GM12878 (cell line): ENCODE measurements around the gene GLG1. TPM values are rescaled to one million over a fixed set of nuclear protein-coding genes. Genes with fewer than 3 reads are reported as not detected.
"Not testable (repeated sequence)": the region's sequence is repeated elsewhere in the genome, so short reads cannot be mapped to it uniquely, and the experiment has no call there.

Source experiments
- ATAC-seq: fragments of 200-7000 bp; cut with Tn5 transposase; 3 replicates; pipeline ENCODE4 v1.9.1; 2020; ENCODE audit warnings: mild to moderate bottlenecking, moderate library complexity
- BruUV-seq: library from RNA; stranded (reverse); fragments of 400-500 nt; replicated peaks from 2 replicates; lab custom pipeline; 2021; lab: Mats Ljungman, UMichigan
- CTCF ChIA-PET: fragments of 300-600 bp; sonication (Branson Sonifier 250); formaldehyde crosslinking; extraction: SDS; loops from one replicate; lab custom pipeline; 2021; ENCODE audit warnings: inconsistent platforms; lab: Yijun Ruan, JAX
- POLR2A ChIA-PET: fragments of 350-600 bp; formaldehyde crosslinking; extraction: SDS; loops from one replicate; lab custom pipeline; 2021; ENCODE audit warnings: inconsistent platforms; lab: Charles Lee
- RAD21 ChIA-PET: fragments of 300-600 bp; sonication (Branson Sonifier 250); formaldehyde crosslinking; loops from one replicate; lab custom pipeline; 2023; ENCODE audit warnings: antibody characterized with exemption; ENCODE audit not compliant: unreplicated experiment; lab: Charles Lee
- SMC1A ChIA-PET: fragments of 300-600 bp; sonication (Branson Sonifier 250); formaldehyde crosslinking; loops from one replicate; lab custom pipeline; 2023; ENCODE audit not compliant: unreplicated experiment, uncharacterized antibody; lab: Charles Lee
- DNase-seq: peaks from one replicate; pipeline ENCODE4 v3.0.0-alpha.2; 2011; ENCODE audit warnings: low read depth, low spot score
- FAIRE-seq: peaks from 3 replicates; lab custom pipeline; 2011; peaks lifted over from hg19 to GRCh38; lab: Jason Lieb, UNC
- H2AFZ ChIP-seq: 2 replicates; pipeline ENCODE4 v1.6.0; 2011; ENCODE audit warnings: low read depth, low read length, control low read depth; ENCODE audit not compliant: control insufficient read depth
- H3K27ac ChIP-seq: 2 replicates; pipeline ENCODE4 v1.5.1; 2011; ENCODE audit warnings: control low read depth; ENCODE audit not compliant: control insufficient read depth, insufficient read depth
- H3K27me3 ChIP-seq, 2 experiments: replicated peaks in 1 of 2; 2 replicates each; pipeline versions ENCODE4 v1.6.0 to v1.6.1; 2011; ENCODE audit warnings: low read length in 1 of 2; ENCODE audit not compliant: control insufficient read depth in 2 of 2, insufficient read depth in 2 of 2
- H3K36me3 ChIP-seq, 2 experiments: 2 replicates each; pipeline ENCODE4 v1.5.1; 2011; ENCODE audit warnings: low read length in 1 of 2; ENCODE audit not compliant: control insufficient read depth in 2 of 2, insufficient read depth in 2 of 2
- H3K4me1 ChIP-seq: 2 replicates; pipeline ENCODE4 v1.6.1; 2011; ENCODE audit warnings: mild to moderate bottlenecking, low read length, moderate library complexity, mixed read lengths; ENCODE audit not compliant: control insufficient read depth, insufficient read depth
- H3K4me2 ChIP-seq: 2 replicates; pipeline ENCODE4 v1.6.0; 2011; ENCODE audit warnings: control low read depth; ENCODE audit not compliant: control insufficient read depth, insufficient read depth
- H3K4me3 ChIP-seq: fragments of 200-600 bp; sonication (generic); 2 replicates; pipeline ENCODE4 v1.5.1; 2016
- H3K79me2 ChIP-seq: 2 replicates; pipeline ENCODE4 v1.6.0; 2011; ENCODE audit warnings: low read length; ENCODE audit not compliant: control insufficient read depth, insufficient read depth
- H3K9ac ChIP-seq: 2 replicates; pipeline ENCODE4 v1.8.0; 2011; ENCODE audit warnings: low read length, control low read depth, mixed read lengths; ENCODE audit not compliant: control insufficient read depth, insufficient read depth
- H3K9me3 ChIP-seq: replicated peaks from 3 replicates; pipeline ENCODE4 v1.5.1; 2011; ENCODE audit warnings: mild to moderate bottlenecking, low read length; ENCODE audit not compliant: control insufficient read depth, insufficient read depth
- H4K20me1 ChIP-seq: 2 replicates; pipeline ENCODE4 v1.6.0; 2011; ENCODE audit not compliant: control insufficient read depth, insufficient read depth
- WGBS: methylation state at CpG from one replicate; pipeline ENCODE4 v1.1.6; 2016; ENCODE audit warnings: low lambda C conversion rate; ENCODE audit not compliant: insufficient replicate concordance, insufficient coverage; ENCODE audit errors: missing lambda C conversion rate; 5-methylcytosine and 5-hydroxymethylcytosine counted together
- in situ Hi-C: fragments of 300-500 bp; cut with MboI; formaldehyde crosslinking; loops from 9 replicates; pipeline ENCODE4 v1.14.3; 2018; ENCODE audit warnings: mixed read lengths
- intact Hi-C: fragments of 100-400 bp; cut with micrococcal nuclease; formaldehyde crosslinking; loops from one replicate; pipeline ENCODE4 v1.14.2; 2022; ENCODE audit not compliant: unreplicated experiment
- polyA plus RNA-seq, 11 experiments: library from polyadenylated mRNA; depleted of rRNA in 4 of 11; unstranded in 6 of 11; stranded (reverse) in 5 of 11; fragments of >200 nt; fragmentation: Nextera tagmentation in 4 of 11; fragmentation: Illumina TruSeq in 1 of 11; extraction: Ambion mirVana in 4 of 11; extraction: Trizol in 1 of 11; gene quantifications; 1 replicate in 1 of 11; 2 replicates in 10 of 11; pipeline versions ENCODE4 v1.2.1 to v1.2.3, GENCODE V29; 2011 to 2016; ENCODE audit warnings: inconsistent platforms in 2 of 11, missing spikeins in 2 of 11, low read depth in 1 of 11
- total RNA-seq, 4 experiments: library from RNA; depleted of rRNA in 3 of 4; stranded (reverse); fragments of >200 nt in 3 of 4; fragmentation: Illumina TruSeq in 1 of 4; extraction: Trizol in 1 of 4; gene quantifications; 2 replicates each; pipeline versions ENCODE4 v1.2.1 to v1.2.3, GENCODE V29; 2013 to 2021

GLG1 gene
- total and polyA plus RNA-seq, 10 of the 15 experiments (the other 5 are each of a cell fraction or from before 2014, with no cell fraction given) = 7.6 to 49.4 (median 28.2) TPM

GRCh38 chr16:74538801-74539200 lies 68.1 kb downstream of the GLG1 start:
- ATAC-seq, H3K27me3 ChIP-seq, H4K20me1 ChIP-seq, in situ Hi-C loops, FAIRE-seq, DNase-seq, POLR2A ChIA-PET, H3K4me2 ChIP-seq, H2AFZ ChIP-seq, H3K4me3 ChIP-seq, H3K9ac ChIP-seq, RAD21 ChIA-PET, CTCF ChIA-PET, intact Hi-C loops, BruUV-seq, H3K4me1 ChIP-seq, H3K9me3 ChIP-seq, SMC1A ChIA-PET, H3K27ac ChIP-seq, H3K79me2 ChIP-seq, H3K36me3 ChIP-seq: not testable (repeated sequence)
- 92% methylated on average over 1 of the region's 3 CpGs for WGBS

GRCh38 chr16:74537746-74538145 lies 69.2 kb downstream of the GLG1 start:
- intact Hi-C loops, H3K4me1 ChIP-seq, BruUV-seq, CTCF ChIA-PET, H3K27ac ChIP-seq, H3K79me2 ChIP-seq, in situ Hi-C loops, FAIRE-seq, H3K27me3 ChIP-seq, H3K4me3 ChIP-seq, H3K36me3 ChIP-seq, DNase-seq, H3K9me3 ChIP-seq, RAD21 ChIA-PET, POLR2A ChIA-PET, SMC1A ChIA-PET, ATAC-seq, H3K4me2 ChIP-seq, H4K20me1 ChIP-seq, H3K9ac ChIP-seq, H2AFZ ChIP-seq: not testable (repeated sequence)
- 100% methylated on average over 1 of the region's 1 CpG for WGBS

GRCh38 chr16:74534650-74535049 lies 72.3 kb downstream of the GLG1 start:
- H3K36me3 ChIP-seq, H3K79me2 ChIP-seq, BruUV-seq, H3K27me3 ChIP-seq, H3K4me3 ChIP-seq, H3K4me2 ChIP-seq, H3K27ac ChIP-seq, DNase-seq, H3K4me1 ChIP-seq, POLR2A ChIA-PET, FAIRE-seq, ATAC-seq, in situ Hi-C loops, H3K9me3 ChIP-seq, RAD21 ChIA-PET, H2AFZ ChIP-seq, SMC1A ChIA-PET, CTCF ChIA-PET, intact Hi-C loops, H4K20me1 ChIP-seq, H3K9ac ChIP-seq: not testable (repeated sequence)
- 100% methylated on average over 3 of the region's 4 CpGs for WGBS
